Neural crest cell (in vitro differentiated cells): Measurements from ENCODE around the gene RALGPS1. TPM values are rescaled to one million over a fixed set of nuclear protein-coding genes. Genes with fewer than 3 reads are reported as not detected.

Experiments used
- DNase-seq: peaks from one replicate; pipeline ENCODE4 v3.0.0; 2021; ENCODE audit warnings: low read depth, mixed read lengths, low spot score
- H3K27ac Mint-ChIP-seq: one replicate; pipeline ENCODE4 v1.8.0; 2021; ENCODE audit warnings: mild to moderate bottlenecking, mixed read lengths; ENCODE audit not compliant: unreplicated experiment
- H3K27me3 Mint-ChIP-seq: 2 replicates; pipeline ENCODE4 v1.8.0; 2021; ENCODE audit warnings: low read depth, mild to moderate bottlenecking, mixed read lengths
- H3K36me3 Mint-ChIP-seq: 2 replicates; pipeline ENCODE4 v1.8.0; 2021; ENCODE audit warnings: low read depth, mild to moderate bottlenecking, mixed read lengths
- H3K4me1 Mint-ChIP-seq: 2 replicates; pipeline ENCODE4 v1.8.0; 2021; ENCODE audit warnings: mixed read lengths
- H3K4me3 Mint-ChIP-seq: one replicate; pipeline ENCODE4 v1.8.0; 2021; ENCODE audit warnings: mild to moderate bottlenecking, mixed read lengths
- H3K9me3 Mint-ChIP-seq: 2 replicates; pipeline ENCODE4 v1.8.0; 2021; ENCODE audit warnings: mixed read lengths
- total RNA-seq: library from RNA; stranded (reverse); gene quantifications from 2 replicates; pipeline ENCODE4 v1.2.1, GENCODE V29; 2021
- TF ChIP-seq, protein P1 (sequence below): fragments of 200-600 bp; sonication (generic); conservative IDR thresholded peaks from 2 replicates; pipeline ENCODE4 v1.5.0; 2021; ENCODE audit warnings: antibody characterized with exemption, mild to moderate bottlenecking

The RALGPS1 gene
- total RNA-seq, 1 donor from 2014 or later = 11.7 TPM

DNA sequence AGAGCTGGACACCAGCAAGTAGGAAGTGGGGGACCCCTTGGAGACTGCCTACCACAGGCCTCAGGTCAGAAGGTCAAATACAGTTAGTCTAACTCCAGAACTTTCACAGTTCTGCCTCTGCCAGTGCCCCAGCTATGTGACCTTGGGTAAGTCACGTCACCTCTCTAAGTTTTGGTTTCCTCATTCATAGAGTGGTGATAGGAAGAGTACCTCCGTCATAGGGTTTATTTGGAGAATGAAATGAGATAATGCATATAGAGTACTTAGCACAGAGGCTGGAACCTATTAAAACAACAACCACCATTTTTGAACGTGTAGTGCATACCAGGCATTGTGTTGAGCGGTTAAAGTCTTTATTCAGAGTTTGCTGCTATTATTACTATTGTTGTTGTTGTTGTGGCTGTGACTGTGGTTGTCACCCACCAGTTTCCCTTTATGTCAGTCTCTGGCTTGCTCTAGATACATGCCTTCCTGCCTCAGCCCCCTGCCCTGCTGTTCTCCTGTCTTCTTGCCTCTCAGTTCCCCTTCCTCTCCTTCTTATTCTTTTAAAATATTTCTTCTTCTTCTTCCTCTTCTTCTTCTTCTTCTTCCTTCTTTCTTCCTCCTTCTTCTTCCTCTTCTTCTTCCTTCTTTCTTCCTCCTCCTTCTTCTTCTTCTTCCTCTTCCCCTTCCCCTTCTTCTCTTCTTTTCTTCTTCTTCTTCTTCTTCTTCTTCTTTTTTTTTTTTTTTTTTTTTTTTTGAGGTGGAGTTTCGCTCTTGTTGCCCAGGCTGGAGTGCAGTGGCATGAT, 67.8 kb downstream of the RALGPS1 start:
- Mint-ChIP-seq H3K36me3 (no peaks in the 10 kb centered on the region), H3K4me3 (no peak overlapping the region), H3K27me3 (no peaks in the 10 kb centered on the region), H3K27ac (no peak overlapping the region), H3K9me3 (no peaks in the 10 kb centered on the region), H3K4me1 (no peaks in the 10 kb centered on the region)
- DNase-seq = no peak
- TF ChIP-seq, protein P1, sequence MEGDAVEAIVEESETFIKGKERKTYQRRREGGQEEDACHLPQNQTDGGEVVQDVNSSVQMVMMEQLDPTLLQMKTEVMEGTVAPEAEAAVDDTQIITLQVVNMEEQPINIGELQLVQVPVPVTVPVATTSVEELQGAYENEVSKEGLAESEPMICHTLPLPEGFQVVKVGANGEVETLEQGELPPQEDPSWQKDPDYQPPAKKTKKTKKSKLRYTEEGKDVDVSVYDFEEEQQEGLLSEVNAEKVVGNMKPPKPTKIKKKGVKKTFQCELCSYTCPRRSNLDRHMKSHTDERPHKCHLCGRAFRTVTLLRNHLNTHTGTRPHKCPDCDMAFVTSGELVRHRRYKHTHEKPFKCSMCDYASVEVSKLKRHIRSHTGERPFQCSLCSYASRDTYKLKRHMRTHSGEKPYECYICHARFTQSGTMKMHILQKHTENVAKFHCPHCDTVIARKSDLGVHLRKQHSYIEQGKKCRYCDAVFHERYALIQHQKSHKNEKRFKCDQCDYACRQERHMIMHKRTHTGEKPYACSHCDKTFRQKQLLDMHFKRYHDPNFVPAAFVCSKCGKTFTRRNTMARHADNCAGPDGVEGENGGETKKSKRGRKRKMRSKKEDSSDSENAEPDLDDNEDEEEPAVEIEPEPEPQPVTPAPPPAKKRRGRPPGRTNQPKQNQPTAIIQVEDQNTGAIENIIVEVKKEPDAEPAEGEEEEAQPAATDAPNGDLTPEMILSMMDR = no peak

DNA sequence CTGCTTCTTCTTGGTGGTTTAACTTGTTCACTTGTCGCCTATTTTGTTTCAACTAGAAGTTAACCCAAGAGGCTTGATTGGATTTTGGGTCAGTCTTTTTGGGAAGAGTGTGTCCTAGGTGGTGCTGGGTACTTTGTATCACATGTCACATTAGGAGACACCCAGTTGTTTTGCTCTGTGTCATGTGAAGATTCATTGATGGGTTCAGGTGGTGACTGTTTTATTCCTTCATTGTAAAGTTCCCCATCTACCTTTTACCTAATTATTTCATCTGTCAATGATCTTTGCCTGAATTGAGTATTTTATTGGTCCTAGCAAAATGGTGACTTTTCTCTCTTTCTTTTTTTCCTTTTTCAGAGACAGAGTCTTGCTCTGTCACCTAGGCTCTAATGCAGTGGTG, 69.2 kb downstream of the RALGPS1 start:
- H3K4me1 Mint-ChIP-seq = no peaks in the 10 kb centered on the region
- H3K27me3 Mint-ChIP-seq = no peaks in the 10 kb centered on the region
- H3K9me3 Mint-ChIP-seq = no peaks in the 10 kb centered on the region
- no peak overlapping the region for H3K4me3 Mint-ChIP-seq
- DNase-seq = no peak
- H3K27ac Mint-ChIP-seq = no peak overlapping the region
- H3K36me3 Mint-ChIP-seq = peaks cover 3% of the 10 kb centered on the region
- TF ChIP-seq, protein P1 = no peak

GRCh38 chr9:126984969-126985368, 70.4 kb downstream of the RALGPS1 start:
- H3K4me3 Mint-ChIP-seq = no peak overlapping the region

GRCh38 chr9:126985870-126986498, 71.4 kb downstream of the RALGPS1 start:
- Mint-ChIP-seq H3K27ac (no peak overlapping the region), H3K9me3 (no peaks in the 10 kb centered on the region), H3K27me3 (no peaks in the 10 kb centered on the region), H3K4me1 (no peaks in the 10 kb centered on the region), H3K4me3 (no peak overlapping the region), H3K36me3 (peaks cover 6% of the 10 kb centered on the region)
- DNase-seq = no peak
- TF ChIP-seq, protein P1 = no peak

More at GRCh38 chr9:126984969-126985368, 70.4 kb downstream of the RALGPS1 start:
- H3K4me1 Mint-ChIP-seq = no peaks in the 10 kb centered on the region
- TF ChIP-seq, protein P1 = no peak
- H3K27ac Mint-ChIP-seq = no peak overlapping the region
- H3K9me3 Mint-ChIP-seq = no peaks in the 10 kb centered on the region
- H3K36me3 Mint-ChIP-seq = peaks cover 6% of the 10 kb centered on the region
- no peak for DNase-seq
- H3K27me3 Mint-ChIP-seq = no peaks in the 10 kb centered on the region

GRCh38 chr9:126986506-126986951, 71.9 kb downstream of the RALGPS1 start:
- Mint-ChIP-seq H3K27me3 (no peaks in the 10 kb centered on the region), H3K4me3 (no peak overlapping the region), H3K27ac (no peak overlapping the region), H3K36me3 (peaks cover 6% of the 10 kb centered on the region), H3K9me3 (peaks cover under 1% of the 10 kb centered on the region), H3K4me1 (no peaks in the 10 kb centered on the region)
- TF ChIP-seq, protein P1 = no peak
- no peak for DNase-seq
